HepG2 (cell line): ENCODE results near the gene UBC. TPM values are rescaled to one million over a fixed set of nuclear protein-coding genes. Genes with fewer than 3 reads are reported as not detected.

Experiments used
- ATAC-seq: fragments of 200-7000 bp; cut with Tn5 transposase; 3 replicates; pipeline ENCODE4 v1.9.1; 2020; ENCODE audit warnings: mild to moderate bottlenecking, moderate library complexity
- BruUV-seq: library from RNA; stranded (reverse); fragments of 400-500 nt; replicated peaks from 2 replicates; lab custom pipeline; 2021; lab: Mats Ljungman, UMichigan
- CTCF ChIA-PET: fragments of 300-600 bp; formaldehyde crosslinking; extraction: SDS; loops from one replicate; lab custom pipeline; 2021; ENCODE audit warnings: low total read pairs, inconsistent platforms, low intra/inter-chr PET ratio; lab: Yijun Ruan, JAX
- POLR2A ChIA-PET: fragments of 350-600 bp; sonication (Branson Sonifier 250); formaldehyde crosslinking; loops from one replicate; lab custom pipeline; 2020; ENCODE audit warnings: antibody characterized with exemption, inconsistent platforms; lab: Yijun Ruan, JAX
- DNase-seq: peaks from one replicate; pipeline ENCODE4 v3.0.0-alpha.2; 2015; ENCODE audit warnings: low spot score
- FAIRE-seq: peaks from 3 replicates; lab custom pipeline; 2011; peaks lifted over from hg19 to GRCh38; lab: Jason Lieb, UNC
- H2AFZ ChIP-seq: one replicate; pipeline ENCODE4 v1.6.1; 2011; ENCODE audit warnings: low read length, inconsistent platforms
- H3K27ac ChIP-seq: fragments of 300-600 bp; 3 replicates; pipeline ENCODE4 v1.8.0; 2011; ENCODE audit warnings: mixed run types, mild to moderate bottlenecking, mixed read lengths, low read length, inconsistent platforms; ENCODE audit not compliant: insufficient read depth; ENCODE audit errors: extremely low read length
- H3K27me3 ChIP-seq, 2 experiments: fragments of 200-600 bp in 1 of 2; 2 replicates in 1 of 2; 3 replicates in 1 of 2; pipeline versions ENCODE4 v1.6.0 to v1.8.0; 2011; ENCODE audit warnings: low read length in 2 of 2, mild to moderate bottlenecking in 2 of 2, moderate library complexity in 2 of 2, inconsistent platforms in 1 of 2; ENCODE audit not compliant: insufficient read depth in 2 of 2, control insufficient read depth in 1 of 2
- H3K36me3 ChIP-seq, 2 experiments: fragments of 200-600 bp in 1 of 2; replicated peaks in 1 of 2; 2 replicates in 1 of 2; 3 replicates in 1 of 2; pipeline versions ENCODE4 v1.5.1 to v1.8.0; 2011; ENCODE audit warnings: low read length in 2 of 2, inconsistent platforms in 1 of 2; ENCODE audit not compliant: insufficient read depth in 2 of 2, control insufficient read depth in 1 of 2
- H3K4me1 ChIP-seq: 2 replicates; pipeline ENCODE4 v1.5.1; 2012; ENCODE audit warnings: low read length, inconsistent platforms; ENCODE audit not compliant: insufficient read depth
- H3K4me2 ChIP-seq: 2 replicates; pipeline ENCODE4 v1.6.0; 2011; ENCODE audit warnings: low read depth, low read length, inconsistent platforms
- H3K4me3 ChIP-seq, 3 experiments: fragments of 200-600 bp in 1 of 3; sonication (generic), shearing (Covaris generic) in 1 of 3; replicated peaks in 1 of 3; 2 replicates each; pipeline ENCODE4 v1.5.1; 2011 to 2016; ENCODE audit warnings: low read length in 3 of 3, inconsistent platforms in 2 of 3, low read depth in 2 of 3, mild to moderate bottlenecking in 2 of 3, control low read depth in 1 of 3, mixed read lengths in 1 of 3; ENCODE audit not compliant: insufficient read depth in 1 of 3
- H3K79me2 ChIP-seq: one replicate; pipeline ENCODE4 v1.6.1; 2011; ENCODE audit warnings: low read length, inconsistent platforms; ENCODE audit not compliant: insufficient read depth
- H3K9ac ChIP-seq: 2 replicates; pipeline ENCODE4 v1.6.0; 2011; ENCODE audit warnings: mild to moderate bottlenecking, low read depth, low read length, inconsistent platforms; ENCODE audit not compliant: insufficient read depth
- H3K9me3 ChIP-seq: 2 replicates; pipeline ENCODE4 v1.5.1; 2012; ENCODE audit warnings: mild to moderate bottlenecking, low read length
- H4K20me1 ChIP-seq: 2 replicates; pipeline ENCODE4 v1.6.0; 2011; ENCODE audit warnings: inconsistent platforms, mild to moderate bottlenecking, low read length, moderate library complexity; ENCODE audit not compliant: insufficient read depth
- EP300 ChIP-seq, 3 experiments: sonication (generic) in 1 of 3; formaldehyde crosslinking in 1 of 3; IDR thresholded peaks; 2 replicates each; pipeline versions ENCODE4 v1.5.1 to v1.6.1; 2011 to 2020; ENCODE audit warnings: low read depth in 2 of 3, low read length in 2 of 3, borderline replicate concordance in 1 of 3, improper control_type of control experiment in 1 of 3, mild to moderate bottlenecking in 1 of 3, missing genetic modification reagents in 1 of 3, moderate library complexity in 1 of 3
- MYC ChIP-seq: sonication (generic); formaldehyde crosslinking; IDR thresholded peaks from 2 replicates; pipeline ENCODE4 v1.9.0; 2021; ENCODE audit warnings: missing genetic modification reagents, borderline replicate concordance
- NFRKB ChIP-seq: fragments of 450-650 bp; IDR thresholded peaks from 2 replicates; pipeline ENCODE4 v1.6.1; 2017
- TOE1 ChIP-seq: sonication (generic); formaldehyde crosslinking; IDR thresholded peaks from 2 replicates; pipeline ENCODE4 v1.4.0; 2020; ENCODE audit warnings: mild to moderate bottlenecking, missing genetic modification reagents
- ZNF563 ChIP-seq: sonication (generic); formaldehyde crosslinking; IDR thresholded peaks from 2 replicates; pipeline ENCODE4 v1.8.0; 2022; ENCODE audit warnings: mild to moderate bottlenecking, moderate library complexity, missing genetic modification reagents
- ZNF619 ChIP-seq: sonication (generic); formaldehyde crosslinking; IDR thresholded peaks from 2 replicates; pipeline ENCODE4 v1.4.0; 2020; ENCODE audit warnings: mild to moderate bottlenecking, missing genetic modification reagents
- WGBS: methylation state at CpG from one replicate; pipeline ENCODE4 v1.1.6; 2017; ENCODE audit warnings: low lambda C conversion rate; 5-methylcytosine and 5-hydroxymethylcytosine counted together
- in situ Hi-C: cut with HindIII; loops from 2 replicates; pipeline ENCODE4 v1.10.0; 2017; ENCODE audit warnings: low pct_unique_long_range_greater_than_20kb; ENCODE audit not compliant: extremely low pct_ligation_motif_present
- intact Hi-C: fragments of 100-400 bp; cut with micrococcal nuclease; formaldehyde crosslinking; loops from one replicate; pipeline ENCODE4 v1.10.0; 2022; ENCODE audit not compliant: unreplicated experiment
- polyA plus RNA-seq, 8 experiments: library from polyadenylated mRNA; depleted of rRNA in 3 of 8; stranded (reverse) in 7 of 8; unstranded in 1 of 8; fragments of >200 nt; fragmentation: Illumina TruSeq in 4 of 8; extraction: Trizol in 4 of 8; gene quantifications; 2 replicates each; pipeline versions ENCODE4 v1.2.1 to v1.2.3, GENCODE V29; 2011 to 2016; ENCODE audit warnings: low read depth in 4 of 8, missing spikeins in 1 of 8, mixed read lengths in 1 of 8; ENCODE audit not compliant: insufficient read depth in 1 of 8
- total RNA-seq, 5 experiments: library from RNA; depleted of rRNA; stranded (reverse); fragments of >200 nt; fragmentation: Illumina TruSeq; extraction: Trizol; gene quantifications; 2 replicates each; pipeline ENCODE4 v1.2.3, GENCODE V29; 2016; ENCODE audit warnings: low read depth in 1 of 5
- TF ChIP-seq, protein P1 (sequence below): sonication (generic); formaldehyde crosslinking; IDR thresholded peaks from 2 replicates; pipeline ENCODE4 v1.5.0; 2020; ENCODE audit warnings: mild to moderate bottlenecking, missing genetic modification reagents

The UBC gene
- total and polyA plus RNA-seq, 2 of the 13 experiments (the other 11 are each of a cell fraction or from before 2014, with no cell fraction given): 805 to 1,432 TPM

DNA sequence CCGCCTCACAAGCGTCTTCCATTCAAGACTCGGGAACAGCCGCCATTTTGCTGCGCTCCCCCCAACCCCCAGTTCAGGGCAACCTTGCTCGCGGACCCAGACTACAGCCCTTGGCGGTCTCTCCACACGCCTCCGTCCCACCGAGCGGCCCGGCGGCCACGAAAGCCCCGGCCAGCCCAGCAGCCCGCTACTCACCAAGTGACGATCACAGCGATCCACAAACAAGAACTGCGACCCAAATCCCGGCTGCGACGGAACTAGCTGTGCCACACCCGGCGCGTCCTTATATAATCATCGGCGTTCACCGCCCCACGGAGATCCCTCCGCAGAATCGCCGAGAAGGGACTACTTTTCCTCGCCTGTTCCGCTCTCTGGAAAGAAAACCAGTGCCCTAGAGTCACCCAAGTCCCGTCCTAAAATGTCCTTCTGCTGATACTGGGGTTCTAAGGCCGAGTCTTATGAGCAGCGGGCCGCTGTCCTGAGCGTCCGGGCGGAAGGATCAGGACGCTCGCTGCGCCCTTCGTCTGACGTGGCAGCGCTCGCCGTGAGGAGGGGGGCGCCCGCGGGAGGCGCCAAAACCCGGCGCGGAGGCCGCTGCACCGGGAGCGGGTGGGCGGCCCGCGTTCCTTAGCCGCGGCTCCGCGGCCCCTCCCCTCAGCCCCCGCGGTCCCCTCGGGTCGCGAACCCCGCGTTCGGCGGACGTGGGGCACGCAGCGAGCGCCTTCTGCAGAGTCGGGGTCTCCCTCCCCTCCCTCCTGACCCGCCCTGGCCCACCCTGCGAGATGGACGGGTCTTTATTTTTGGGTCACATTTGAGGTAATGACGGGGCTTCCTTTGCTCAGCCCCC is at the start of gene UBC (continued):
- TF ChIP-seq EP300 (IDR thresholded peaks at IDR 0.05; ENCODE audit: low read depth in 2 of 2, low read length in 2 of 2): peak; percentile 47 to 63; a peak in 3 of 4 replicates
- TF ChIP-seq EP300 (CRISPR knock-in tag; IDR thresholded peaks at IDR 0.05; ENCODE audit: borderline replicate concordance): peak; percentile 63
- TF ChIP-seq MYC: peak; percentile 54; the same call in 1 of the 2 replicates

DNA sequence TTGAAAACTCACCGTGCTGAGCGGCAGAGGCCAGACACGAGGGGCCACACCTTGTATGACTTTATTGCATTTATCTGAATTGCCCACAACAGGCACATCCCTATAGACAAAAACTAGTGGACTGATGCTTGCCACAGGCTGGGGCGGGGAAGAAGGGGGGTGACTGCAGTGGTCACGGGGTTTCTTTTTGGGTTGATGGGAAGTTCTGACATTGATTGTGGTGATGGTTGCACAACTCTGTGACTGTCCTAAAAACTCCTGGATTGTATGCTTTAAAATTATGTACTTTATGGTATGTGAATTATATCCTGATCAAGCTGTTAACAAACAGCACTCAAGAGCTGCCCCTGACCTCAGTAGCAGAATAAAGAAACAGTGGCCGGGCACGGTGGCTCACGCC is 48.8 kb upstream of the UBC start:
- in situ Hi-C loops: no loop called here
- Histone ChIP-seq H3K4me3 (no peak overlapping the region), H3K9me3 (no peaks in the 10 kb centered on the region), H2AFZ (no peak overlapping the region), H3K27me3 (no peaks in the 10 kb centered on the region), H4K20me1 (no peaks in the 10 kb centered on the region), H3K9ac (no peak overlapping the region), H3K36me3 (peaks cover 32 to 67% of the 10 kb centered on the region in 2 experiments; a peak in 4 of 5 replicates), H3K4me2 (no peak overlapping the region), H3K4me1 (no peaks in the 10 kb centered on the region), H3K79me2 (no peaks in the 10 kb centered on the region), H3K27ac (no peak overlapping the region)
- WGBS: 99% methylated on average over 6 of the region's 8 CpGs
- intact Hi-C loops: no loop called here
- ChIA-PET POLR2A (no interaction called here), CTCF (no interaction called here)
- FAIRE-seq (no peak), ATAC-seq (no peak), DNase-seq (no peak)
- no peak for TF ChIP-seq ZNF563 (CRISPR knock-in tag)
- TF ChIP-seq ZNF619 (CRISPR knock-in tag): no peak
- TF ChIP-seq NFRKB: no peak
- no peak for TF ChIP-seq TOE1
- TF ChIP-seq, protein P1, sequence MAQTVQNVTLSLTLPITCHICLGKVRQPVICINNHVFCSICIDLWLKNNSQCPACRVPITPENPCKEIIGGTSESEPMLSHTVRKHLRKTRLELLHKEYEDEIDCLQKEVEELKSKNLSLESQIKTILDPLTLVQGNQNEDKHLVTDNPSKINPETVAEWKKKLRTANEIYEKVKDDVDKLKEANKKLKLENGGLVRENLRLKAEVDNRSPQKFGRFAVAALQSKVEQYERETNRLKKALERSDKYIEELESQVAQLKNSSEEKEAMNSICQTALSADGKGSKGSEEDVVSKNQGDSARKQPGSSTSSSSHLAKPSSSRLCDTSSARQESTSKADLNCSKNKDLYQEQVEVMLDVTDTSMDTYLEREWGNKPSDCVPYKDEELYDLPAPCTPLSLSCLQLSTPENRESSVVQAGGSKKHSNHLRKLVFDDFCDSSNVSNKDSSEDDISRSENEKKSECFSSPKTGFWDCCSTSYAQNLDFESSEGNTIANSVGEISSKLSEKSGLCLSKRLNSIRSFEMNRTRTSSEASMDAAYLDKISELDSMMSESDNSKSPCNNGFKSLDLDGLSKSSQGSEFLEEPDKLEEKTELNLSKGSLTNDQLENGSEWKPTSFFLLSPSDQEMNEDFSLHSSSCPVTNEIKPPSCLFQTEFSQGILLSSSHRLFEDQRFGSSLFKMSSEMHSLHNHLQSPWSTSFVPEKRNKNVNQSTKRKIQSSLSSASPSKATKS (CRISPR knock-in tag): no peak
- TSS peak; percentile 33 for BruUV-seq
